H7 (cell line): ENCODE data around the gene ATG9B. TPM values are rescaled to one million over a fixed set of nuclear protein-coding genes. Genes with fewer than 3 reads are reported as not detected.
"Not testable (repeated sequence)": the region's sequence is repeated elsewhere in the genome, so short reads cannot be mapped to it uniquely, and the experiment has no call there.

Experiments
- DNase-seq: peaks from one replicate; pipeline ENCODE4 v3.0.0; 2012
- H3K27me3 ChIP-seq: 2 replicates; pipeline ENCODE4 v1.6.0; 2011; ENCODE audit warnings: mild to moderate bottlenecking, low read length; ENCODE audit not compliant: control insufficient read depth, insufficient read depth
- H3K36me3 ChIP-seq: replicated peaks from 2 replicates; pipeline ENCODE4 v1.5.1; 2011; ENCODE audit warnings: low read length; ENCODE audit not compliant: control insufficient read depth, insufficient read depth
- H3K4me3 ChIP-seq: 2 replicates; pipeline ENCODE4 v1.5.1; 2011; ENCODE audit warnings: low read depth, mild to moderate bottlenecking, control low read depth, low read length, moderate library complexity; ENCODE audit not compliant: insufficient read depth
- total RNA-seq: library from RNA; depleted of rRNA; stranded (reverse); fragments of >200 nt; shearing (Covaris generic); gene quantifications from 2 replicates; pipeline ENCODE4 v1.2.3, GENCODE V29; 2014

The ATG9B gene
- total RNA-seq, 1 experiment from 2014 or later: 1.7 TPM

DNA sequence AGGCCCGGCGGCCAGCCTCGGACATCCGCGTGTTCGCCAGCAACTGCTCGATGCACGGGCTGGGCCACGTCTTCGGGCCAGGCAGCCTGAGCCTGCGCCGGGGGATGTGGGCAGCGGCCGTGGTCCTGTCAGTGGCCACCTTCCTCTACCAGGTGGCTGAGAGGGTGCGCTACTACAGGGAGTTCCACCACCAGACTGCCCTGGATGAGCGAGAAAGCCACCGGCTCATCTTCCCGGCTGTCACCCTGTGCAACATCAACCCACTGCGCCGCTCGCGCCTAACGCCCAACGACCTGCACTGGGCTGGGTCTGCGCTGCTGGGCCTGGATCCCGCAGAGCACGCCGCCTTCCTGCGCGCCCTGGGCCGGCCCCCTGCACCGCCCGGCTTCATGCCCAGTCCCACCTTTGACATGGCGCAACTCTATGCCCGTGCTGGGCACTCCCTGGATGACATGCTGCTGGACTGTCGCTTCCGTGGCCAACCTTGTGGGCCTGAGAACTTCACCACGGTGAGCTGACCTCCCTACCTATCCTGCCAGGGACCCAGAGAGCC, 24.7 kb upstream of the ATG9B start:
- Histone ChIP-seq H3K36me3 (no peaks in the 10 kb centered on the region), H3K4me3 (no peak overlapping the region), H3K27me3 (peaks cover 18% of the 10 kb centered on the region)
- no peak for DNase-seq

DNA sequence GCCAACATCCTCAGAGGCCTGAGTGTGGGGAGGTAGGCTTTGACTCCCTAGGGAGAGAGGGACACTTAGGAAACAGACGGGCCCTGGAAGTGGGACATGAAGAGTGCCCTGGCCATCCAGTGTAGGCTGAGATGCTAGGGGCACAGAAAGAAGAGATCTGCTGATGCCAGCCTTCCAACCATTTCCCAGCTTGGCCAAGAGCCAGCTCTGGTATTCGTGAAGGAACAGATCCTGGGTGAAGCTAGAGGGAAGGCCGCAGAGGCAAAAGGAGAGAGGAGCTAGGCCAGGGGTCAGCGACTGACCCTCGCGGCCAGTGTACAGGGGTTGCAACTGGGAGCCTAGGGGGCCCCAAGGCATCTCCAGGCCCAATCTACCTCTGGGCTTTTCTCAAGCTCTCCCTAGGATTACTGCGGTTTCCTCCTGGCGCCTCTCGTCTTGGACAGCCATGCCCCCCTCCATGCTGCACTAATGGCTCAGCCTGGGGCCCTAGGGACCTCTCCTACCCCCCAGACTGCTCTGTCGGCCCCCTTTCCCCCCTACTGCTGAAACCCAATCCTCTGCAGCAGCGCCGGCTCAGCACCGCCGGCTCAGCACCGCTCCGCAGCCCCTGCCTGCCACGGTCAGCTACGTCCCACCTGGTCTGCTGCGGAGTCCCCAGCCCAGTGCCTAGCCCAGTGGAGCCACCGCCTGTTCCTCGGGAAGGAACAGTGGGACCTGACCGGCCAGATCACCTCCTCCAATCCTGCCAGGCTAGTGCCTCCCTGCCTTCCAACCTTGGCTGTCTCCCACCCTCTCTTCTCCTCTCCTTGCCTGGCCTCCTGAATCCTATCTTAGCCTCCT, 23.9 kb upstream of the ATG9B start, which contains the start of gene ASIC3:
ASIC3 (plus strand) TSS at position 556 of the 840 bp plus-strand sequence. CDS start 355 bp downstream, outside the sequence.
- Histone ChIP-seq H3K4me3 (no peak within 1 kb of the TSS), H3K27me3 (peaks cover 18% of the 10 kb centered on the region), H3K36me3 (no peaks in the 10 kb centered on the region)
- no peak for DNase-seq

DNA sequence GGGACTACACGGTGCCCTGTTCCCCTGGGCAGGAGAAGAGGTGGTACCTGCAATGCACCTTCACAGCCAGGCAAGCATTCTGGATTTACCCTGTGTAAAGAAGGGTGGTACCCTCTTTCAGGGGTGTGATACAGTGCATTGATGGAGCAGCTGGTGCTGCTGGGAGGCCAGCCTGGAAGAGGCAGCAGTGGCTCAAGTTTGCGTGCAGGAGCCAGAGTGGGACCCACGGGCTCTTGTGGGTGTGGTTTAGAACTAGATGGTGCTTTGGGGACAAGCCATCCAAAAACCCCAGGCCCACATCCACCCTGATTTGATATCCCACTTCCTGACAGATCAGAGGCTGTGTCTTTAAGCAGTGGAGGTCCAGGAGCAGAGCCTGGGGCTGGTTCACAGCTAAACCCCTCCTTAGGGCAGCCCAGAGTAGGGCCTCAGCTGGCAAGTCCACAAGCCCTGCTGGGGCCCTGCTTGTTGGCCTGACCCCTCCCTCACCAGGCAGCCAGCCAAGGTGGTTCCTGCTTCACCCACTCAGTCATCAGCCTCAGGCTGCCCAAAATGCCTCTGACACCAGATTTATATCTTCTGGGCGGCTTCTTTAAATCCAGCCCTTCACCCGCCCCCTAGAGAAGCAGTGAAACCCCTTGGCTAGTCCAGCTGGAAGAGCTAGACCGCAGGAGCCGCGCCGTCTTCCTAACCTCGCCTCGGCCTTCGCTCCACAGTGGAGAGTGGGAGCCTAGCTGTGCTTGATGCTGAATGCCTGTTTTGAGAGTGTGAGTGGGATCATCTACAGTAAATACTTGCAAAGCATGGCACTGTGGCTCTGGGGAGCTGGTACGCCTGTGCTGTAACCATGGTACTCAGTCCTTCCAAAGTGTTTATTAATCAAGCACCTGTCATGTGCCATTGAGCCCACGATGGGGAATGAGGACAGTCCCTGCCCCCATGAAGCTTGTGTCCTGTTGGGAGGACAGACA, 22.6 kb upstream of the ATG9B start:
- Histone ChIP-seq H3K27me3 (peaks cover 17% of the 10 kb centered on the region), H3K4me3 (no peak overlapping the region), H3K36me3 (no peaks in the 10 kb centered on the region; the same call in 1 of the 2 replicates)
- no peak for DNase-seq

DNA sequence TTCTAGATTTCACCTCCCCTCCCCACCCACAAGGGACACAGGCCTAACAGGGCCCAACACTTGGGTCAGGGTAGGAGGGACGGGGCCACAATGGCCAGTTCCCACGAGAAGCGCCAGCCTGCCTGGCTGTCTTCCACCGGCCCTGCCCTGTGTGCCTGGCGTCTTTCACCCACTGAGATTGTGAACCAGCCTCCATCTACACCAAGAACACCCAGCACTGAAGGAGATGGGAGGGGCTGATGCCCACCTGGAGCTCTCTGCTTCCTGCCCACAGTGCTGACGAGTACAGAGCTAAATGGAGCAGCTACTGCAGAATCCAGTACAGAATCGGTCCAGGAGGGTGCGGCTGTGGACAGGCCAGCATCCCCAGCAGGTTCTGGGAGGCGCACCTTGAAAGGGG, 21.7 kb upstream of the ATG9B start:
- H3K4me3 ChIP-seq: no peak overlapping the region
- DNase-seq: no peak
- no peaks in the 10 kb centered on the region; the same call in 1 of the 2 replicates for H3K36me3 ChIP-seq

DNA sequence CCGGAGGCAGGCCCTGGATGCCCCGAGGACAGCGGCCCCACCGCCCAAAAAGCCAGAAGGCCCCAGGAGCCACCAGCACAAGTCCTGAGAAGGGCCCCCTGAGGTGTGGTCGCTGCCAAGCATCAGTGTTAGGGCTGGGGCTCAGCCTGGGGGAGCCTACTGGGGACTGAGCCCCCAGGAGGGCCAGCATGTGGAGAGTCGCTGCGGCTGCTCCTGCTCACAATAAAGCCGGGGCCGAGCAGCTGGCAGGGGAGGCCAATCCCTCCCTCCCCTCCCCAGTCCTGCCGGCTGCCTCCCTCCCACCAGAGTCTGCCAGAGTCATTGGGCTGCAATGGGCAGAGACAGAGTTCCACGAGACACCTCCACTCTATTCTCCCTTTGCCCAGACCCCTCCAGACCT, 21.0 kb upstream of the ATG9B start:
- Histone ChIP-seq H3K27me3 (peaks cover 6% of the 10 kb centered on the region), H3K36me3 (no peaks in the 10 kb centered on the region; the same call in 1 of the 2 replicates), H3K4me3 (no peak overlapping the region)
- DNase-seq: no peak

More for the DNA sequence above, 21.7 kb upstream of the ATG9B start:
- peaks cover 12% of the 10 kb centered on the region for H3K27me3 ChIP-seq

DNA sequence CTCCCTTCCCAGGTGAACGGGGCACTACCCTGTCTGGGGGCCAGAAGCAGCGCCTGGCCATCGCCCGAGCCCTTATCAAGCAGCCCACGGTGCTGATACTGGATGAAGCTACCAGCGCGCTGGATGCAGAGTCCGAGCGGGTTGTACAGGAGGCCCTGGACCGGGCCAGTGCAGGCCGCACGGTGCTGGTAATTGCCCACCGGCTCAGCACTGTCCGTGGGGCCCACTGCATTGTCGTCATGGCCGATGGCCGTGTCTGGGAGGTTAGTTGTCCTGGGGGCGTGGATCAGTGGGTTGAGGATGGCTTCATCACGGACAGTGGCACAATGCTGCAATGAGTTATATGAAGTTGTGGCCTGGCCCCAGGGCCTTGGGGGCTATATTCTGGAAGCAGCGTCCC, 19.7 kb upstream of the ATG9B start:
- Histone ChIP-seq H3K36me3 (no peaks in the 10 kb centered on the region; the same call in 1 of the 2 replicates), H3K27me3 (no peaks in the 10 kb centered on the region; the same call in 1 of the 2 replicates), H3K4me3 (no peak overlapping the region)
- DNase-seq: no peak

DNA sequence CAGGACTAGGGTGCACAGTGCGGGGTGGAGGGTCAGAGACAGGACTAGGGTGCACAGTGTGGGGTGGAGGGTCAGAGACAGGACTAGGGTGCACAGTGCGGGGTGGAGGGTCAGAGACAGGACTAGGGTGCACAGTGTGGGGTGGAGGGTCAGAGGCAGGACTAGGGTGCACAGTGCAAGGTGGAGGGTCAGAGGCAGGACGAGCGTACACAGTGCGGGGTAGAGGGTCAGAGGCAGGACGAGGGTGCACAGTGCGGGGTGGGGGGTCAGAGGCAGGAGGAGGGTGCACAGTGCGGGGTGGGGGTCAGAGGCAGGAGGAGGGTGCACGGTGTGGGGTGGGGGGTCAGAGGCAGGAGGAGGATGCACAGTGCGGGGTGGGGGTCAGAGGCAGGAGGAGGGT, 19.2 kb upstream of the ATG9B start:
- not testable (repeated sequence) for H3K27me3 ChIP-seq, H3K4me3 ChIP-seq, DNase-seq, H3K36me3 ChIP-seq

DNA sequence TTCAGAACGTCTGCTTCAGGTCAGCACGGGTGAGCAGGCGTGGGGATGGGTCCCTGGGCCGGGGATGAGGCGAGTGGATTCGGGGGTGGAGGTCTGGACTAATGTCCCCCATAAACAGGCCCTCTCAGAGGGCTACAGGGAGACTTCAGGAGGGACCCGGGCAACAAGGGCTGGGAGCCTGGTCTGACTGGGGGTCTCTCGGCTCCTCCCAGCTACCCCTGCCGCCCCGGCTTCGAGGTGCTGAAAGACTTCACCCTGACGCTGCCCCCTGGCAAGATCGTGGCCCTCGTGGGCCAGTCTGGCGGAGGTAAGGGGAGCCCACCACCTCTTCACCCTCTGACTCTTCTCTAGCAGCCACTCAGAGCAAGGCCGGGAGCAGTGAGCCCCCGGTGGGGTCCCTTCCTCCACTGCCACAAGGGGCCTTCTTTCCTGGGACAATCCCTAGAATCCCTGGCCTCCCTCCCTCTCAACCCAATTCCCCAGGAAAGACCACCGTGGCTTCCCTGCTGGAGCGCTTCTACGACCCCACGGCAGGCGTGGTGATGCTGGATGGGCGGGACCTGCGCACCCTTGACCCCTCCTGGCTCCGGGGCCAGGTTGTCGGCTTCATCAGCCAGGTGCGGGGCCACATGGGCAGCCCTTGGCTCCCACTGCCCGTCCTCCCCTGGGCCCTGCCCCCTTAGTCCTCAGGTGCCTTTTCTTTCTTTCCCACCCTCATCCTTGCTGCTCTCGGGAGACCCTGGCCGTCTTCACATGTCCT, 16.5 kb upstream of the ATG9B start:
- Histone ChIP-seq H3K4me3 (no peak overlapping the region), H3K27me3 (no peaks in the 10 kb centered on the region)

DNA sequence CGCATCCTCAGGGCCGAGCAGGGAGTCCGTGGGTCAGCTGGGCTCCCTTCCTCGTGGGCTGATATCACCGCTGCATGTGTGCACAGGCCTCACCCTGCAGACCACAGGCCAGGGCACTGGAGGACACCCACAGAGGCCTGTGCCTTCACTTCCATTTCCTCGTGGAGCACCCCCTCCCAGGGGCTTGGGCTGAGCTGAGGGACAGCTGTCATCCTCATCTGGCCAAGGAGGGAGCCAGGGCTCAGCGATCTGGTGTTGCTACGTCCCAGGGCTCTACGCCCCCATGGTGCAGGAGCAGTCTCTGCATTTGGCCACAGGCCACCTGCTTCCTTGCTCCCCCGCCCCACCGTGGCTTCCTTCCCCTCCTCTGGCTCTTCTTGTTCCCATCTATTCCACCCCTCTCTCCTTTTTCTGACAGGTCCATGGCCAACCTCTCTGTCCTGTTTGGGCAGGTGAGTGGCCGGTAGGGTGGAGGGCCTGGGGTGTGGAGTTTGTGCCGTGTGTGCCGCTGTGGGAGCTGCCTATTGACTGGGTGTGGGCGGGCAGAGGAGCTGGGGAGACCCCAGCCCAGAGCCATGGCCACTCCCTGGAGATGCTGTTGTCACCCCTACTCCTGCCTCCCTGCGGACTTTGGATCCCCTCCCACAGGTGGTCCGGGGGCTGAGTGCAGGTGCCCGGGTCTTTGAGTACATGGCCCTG, 15.7 kb upstream of the ATG9B start:
- Histone ChIP-seq H3K36me3 (no peaks in the 10 kb centered on the region; the same call in none of the 2 replicates), H3K27me3 (no peaks in the 10 kb centered on the region), H3K4me3 (no peak overlapping the region)
- DNase-seq: no peak

More for the DNA sequence above, 16.5 kb upstream of the ATG9B start:
- no peak for DNase-seq
- no peaks in the 10 kb centered on the region; the same call in none of the 2 replicates for H3K36me3 ChIP-seq

DNA sequence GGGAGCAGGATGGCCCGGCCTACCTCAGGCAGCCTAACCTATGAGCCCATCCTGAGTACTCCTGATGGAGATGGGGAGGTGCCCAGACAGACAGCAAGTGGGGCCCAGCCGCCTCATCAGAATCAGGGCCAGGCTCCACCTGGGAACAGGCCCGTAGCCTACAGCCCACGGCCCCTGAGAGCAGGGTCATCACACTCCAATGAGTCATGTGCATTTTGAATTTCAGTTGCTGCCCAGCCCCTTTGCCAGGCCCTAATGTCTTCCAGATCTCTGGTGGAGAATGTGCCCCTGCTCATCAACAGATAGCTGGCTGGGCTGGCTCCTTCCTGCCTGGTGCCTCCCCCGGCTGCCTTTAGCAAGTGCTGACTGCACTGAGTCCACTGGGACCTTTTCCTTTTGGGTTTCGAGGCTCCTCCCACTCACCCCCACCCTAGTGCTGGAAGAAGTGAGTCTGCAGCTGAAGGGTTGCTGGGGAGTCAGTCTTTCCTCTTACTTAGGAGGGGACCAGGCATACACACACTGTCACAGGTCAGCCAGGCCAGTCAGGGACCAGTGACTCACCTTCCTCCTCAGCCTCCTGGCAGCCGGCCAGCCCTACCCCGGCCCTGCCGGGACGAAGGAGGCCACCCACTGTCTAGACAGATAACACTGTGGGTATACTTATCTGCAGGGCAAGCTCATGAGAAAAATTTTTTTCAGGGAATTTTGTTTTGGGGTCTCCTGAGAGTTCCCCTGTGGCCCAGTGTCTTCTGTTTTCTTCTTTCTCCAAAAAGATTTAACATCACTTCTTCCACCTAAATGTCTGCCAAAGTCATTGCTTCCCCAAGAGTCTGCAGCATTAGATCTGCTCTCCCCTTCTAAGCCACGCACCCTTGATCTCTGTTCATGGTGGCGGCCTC, 14.9 kb upstream of the ATG9B start:
- Histone ChIP-seq H3K27me3 (no peaks in the 10 kb centered on the region), H3K4me3 (no peak overlapping the region), H3K36me3 (no peaks in the 10 kb centered on the region; the same call in none of the 2 replicates)
- no peak for DNase-seq

DNA sequence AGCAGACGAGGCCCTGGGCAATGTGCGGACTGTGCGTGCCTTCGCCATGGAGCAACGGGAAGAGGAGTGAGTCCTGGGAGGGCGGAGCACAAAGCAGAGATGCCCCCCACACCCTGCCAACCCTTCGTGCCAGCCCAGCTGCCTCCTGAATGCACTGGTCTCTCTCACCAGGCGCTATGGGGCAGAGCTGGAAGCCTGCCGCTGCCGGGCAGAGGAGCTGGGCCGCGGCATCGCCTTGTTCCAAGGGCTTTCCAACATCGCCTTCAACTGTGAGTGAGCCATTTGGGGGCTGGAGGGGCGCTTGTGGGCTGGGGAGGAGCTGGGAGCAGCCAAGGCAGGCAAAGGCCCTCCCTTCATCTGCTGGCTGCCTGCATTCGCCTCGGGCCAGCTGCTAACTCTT, 11.6 kb upstream of the ATG9B start:
- H3K4me3 ChIP-seq: no peak overlapping the region
- H3K27me3 ChIP-seq: no peaks in the 10 kb centered on the region
- no peak for DNase-seq
- H3K36me3 ChIP-seq: no peaks in the 10 kb centered on the region; the same call in none of the 2 replicates

DNA sequence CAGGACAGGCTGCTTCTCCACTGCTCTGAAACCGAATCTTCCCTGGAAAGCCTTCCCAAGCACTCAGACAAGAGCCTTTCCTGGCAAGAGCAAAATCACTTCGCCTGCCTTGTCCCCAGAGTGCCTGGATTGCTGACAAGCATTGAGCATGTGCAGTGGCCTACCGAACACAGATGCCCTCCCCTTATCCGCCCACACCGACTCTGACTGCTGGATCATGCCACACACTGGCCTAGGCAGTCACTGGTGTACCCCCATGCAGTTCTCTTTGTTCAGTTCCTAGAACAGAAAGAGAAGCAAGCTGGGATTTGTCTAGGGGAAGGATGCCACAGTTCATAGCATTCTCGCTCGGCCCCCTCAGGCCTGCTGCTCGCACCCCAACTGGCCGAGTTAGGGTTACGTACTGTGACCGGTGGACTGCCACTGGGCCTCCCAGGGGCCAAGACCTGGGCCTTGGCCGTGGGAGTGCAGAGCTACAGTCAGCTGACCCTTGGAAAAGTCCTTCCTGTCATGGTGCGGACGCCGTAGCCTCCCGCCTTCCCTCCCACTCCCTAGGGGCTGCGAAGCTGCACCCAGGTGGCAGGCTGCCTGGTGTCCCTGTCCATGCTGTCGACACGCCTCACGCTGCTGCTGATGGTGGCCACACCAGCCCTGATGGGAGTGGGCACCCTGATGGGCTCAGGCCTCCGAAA, 10.9 kb upstream of the ATG9B start:
- no peaks in the 10 kb centered on the region; the same call in none of the 2 replicates for H3K36me3 ChIP-seq
- no peak for DNase-seq
- no peak overlapping the region for H3K4me3 ChIP-seq
- H3K27me3 ChIP-seq: no peaks in the 10 kb centered on the region
